GM21360 (cell line): ENCODE measurements around the gene PSENEN.
A peak's percentile ranks its signal among the peaks of the same experiment; 100 is the strongest.

Source experiments
- ATAC-seq: cut with Tn5 transposase; IDR thresholded peaks from one replicate; pipeline ENCODE4 v1.9.1; 2021; ENCODE audit warnings: mild to moderate bottlenecking, moderate library complexity; ENCODE audit not compliant: unreplicated experiment

The PSENEN gene

GRCh38 chr19:35733180-35734125, 12.0 kb upstream of the PSENEN start:
- ATAC-seq = no peak

- no peak for ATAC-seq
Measured at GRCh38 chr19:35734273-35734672, 11.2 kb upstream of the PSENEN start.

- ATAC-seq = no peak
Measured at GRCh38 chr19:35734889-35735288, 10.6 kb upstream of the PSENEN start.

- ATAC-seq = no peak
Measured at GRCh38 chr19:35736913-35737886, 8.3 kb upstream of the PSENEN start.

- ATAC-seq = no peak
Measured at GRCh38 chr19:35738021-35738886, 7.2 kb upstream of the PSENEN start.

- no peak for ATAC-seq
Measured at GRCh38 chr19:35738887-35739229, 6.6 kb upstream of the PSENEN start.

GRCh38 chr19:35739275-35740107, 6.0 kb upstream of the PSENEN start:
- ATAC-seq = no peak

GRCh38 chr19:35740108-35740422, 5.4 kb upstream of the PSENEN start:
- ATAC-seq = no peak

GRCh38 chr19:35740423-35741202, 4.8 kb upstream of the PSENEN start:
- peak; percentile 55 for ATAC-seq

- ATAC-seq = no peak
Measured at GRCh38 chr19:35741203-35741515, 4.3 kb upstream of the PSENEN start.

GRCh38 chr19:35742121-35742724, 3.2 kb upstream of the PSENEN start, which contains the start of gene IGFLR1:
Gene IGFLR1 (minus strand): TSS chr19:35742452. CDS start chr19:35741180, 1,272 bp downstream.
- ATAC-seq = no peak

GRCh38 chr19:35743640-35744429, 1.6 kb upstream of the PSENEN start:
- ATAC-seq = no peak

- peak; percentile 21 for ATAC-seq
Measured at GRCh38 chr19:35744430-35745327, 772 bp upstream of the PSENEN start.

- no peak for ATAC-seq
Measured at GRCh38 chr19:35746087-35746462, 624 bp downstream of the PSENEN start.

- ATAC-seq = no peak
Measured at GRCh38 chr19:35746531-35746930, 1.1 kb downstream of the PSENEN start.

GRCh38 chr19:35748106-35749020, 2.9 kb downstream of the PSENEN start, which contains the start of gene LIN37:
Gene LIN37 (plus strand): TSS chr19:35748576. CDS start chr19:35748725, 149 bp downstream.
- peak; percentile 58 for ATAC-seq
